ENCODE measurements around the gene DOCK1.

DNA sequence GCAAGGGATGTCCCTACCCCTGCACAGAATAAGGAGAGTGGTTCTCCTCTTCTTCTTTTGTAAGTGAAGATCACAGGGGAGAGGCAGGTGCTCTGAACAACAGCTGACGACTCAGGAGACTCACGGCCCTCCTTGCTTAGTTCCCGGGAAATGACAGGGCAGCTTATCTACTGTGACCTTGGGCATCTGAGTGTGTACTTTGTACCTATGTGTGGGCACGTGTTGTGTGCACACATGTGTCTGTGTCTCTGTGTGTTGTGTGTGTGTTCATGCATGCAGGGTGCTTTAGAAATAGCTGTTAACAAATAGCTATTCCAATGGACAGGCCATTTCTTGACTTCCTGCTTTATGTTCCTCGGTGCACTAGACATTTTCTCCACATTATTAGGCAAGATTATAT, 563.4 kb downstream of the DOCK1 start:
- TF ChIP-seq EZH2 (IDR thresholded peaks at IDR 0.05; ENCODE audit: low read length, missing control alignments) = no peak
- TF ChIP-seq, protein P1, sequence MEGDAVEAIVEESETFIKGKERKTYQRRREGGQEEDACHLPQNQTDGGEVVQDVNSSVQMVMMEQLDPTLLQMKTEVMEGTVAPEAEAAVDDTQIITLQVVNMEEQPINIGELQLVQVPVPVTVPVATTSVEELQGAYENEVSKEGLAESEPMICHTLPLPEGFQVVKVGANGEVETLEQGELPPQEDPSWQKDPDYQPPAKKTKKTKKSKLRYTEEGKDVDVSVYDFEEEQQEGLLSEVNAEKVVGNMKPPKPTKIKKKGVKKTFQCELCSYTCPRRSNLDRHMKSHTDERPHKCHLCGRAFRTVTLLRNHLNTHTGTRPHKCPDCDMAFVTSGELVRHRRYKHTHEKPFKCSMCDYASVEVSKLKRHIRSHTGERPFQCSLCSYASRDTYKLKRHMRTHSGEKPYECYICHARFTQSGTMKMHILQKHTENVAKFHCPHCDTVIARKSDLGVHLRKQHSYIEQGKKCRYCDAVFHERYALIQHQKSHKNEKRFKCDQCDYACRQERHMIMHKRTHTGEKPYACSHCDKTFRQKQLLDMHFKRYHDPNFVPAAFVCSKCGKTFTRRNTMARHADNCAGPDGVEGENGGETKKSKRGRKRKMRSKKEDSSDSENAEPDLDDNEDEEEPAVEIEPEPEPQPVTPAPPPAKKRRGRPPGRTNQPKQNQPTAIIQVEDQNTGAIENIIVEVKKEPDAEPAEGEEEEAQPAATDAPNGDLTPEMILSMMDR (conservative IDR thresholded peaks at IDR 0.05 in 1 of 2, IDR thresholded peaks at IDR 0.05 in 1 of 2; ENCODE audit: low read depth in 1 of 2, low read length in 2 of 2) = no peak

Measured in fibroblast of lung (primary cell).